Effector memory CD4-positive, alpha-beta T cell (primary cell): ENCODE measurements around the gene RNF220.

Experiments used
- DNase-seq, 3 donors: peaks; one replicate each; pipeline ENCODE4 v3.0.0-alpha.2; 2020
- H3K27ac ChIP-seq: 2 replicates; pipeline ENCODE4 v1.7.0; 2013; ENCODE audit warnings: mild to moderate bottlenecking, low read length, moderate library complexity; ENCODE audit not compliant: insufficient read depth, poor library complexity, severe bottlenecking
- H3K27me3 ChIP-seq: replicated peaks from 2 replicates; pipeline ENCODE4 v1.7.0; 2013; ENCODE audit warnings: mild to moderate bottlenecking, low read length; ENCODE audit not compliant: insufficient read depth, control insufficient read depth, poor library complexity, severe bottlenecking
- H3K36me3 ChIP-seq: 2 replicates; pipeline ENCODE4 v1.7.0; 2013; ENCODE audit warnings: mild to moderate bottlenecking, low read length, moderate library complexity; ENCODE audit not compliant: control insufficient read depth, insufficient read depth
- H3K4me1 ChIP-seq: 2 replicates; pipeline ENCODE4 v1.7.0; 2013; ENCODE audit warnings: low read length, mild to moderate bottlenecking; ENCODE audit not compliant: control insufficient read depth, insufficient read depth, poor library complexity, severe bottlenecking
- H3K4me3 ChIP-seq: 2 replicates; pipeline ENCODE4 v1.7.0; 2013; ENCODE audit warnings: low read length, low read depth, mild to moderate bottlenecking; ENCODE audit not compliant: insufficient read depth, poor library complexity, severe bottlenecking
- H3K9me3 ChIP-seq: 2 replicates; pipeline ENCODE4 v1.7.0; 2013; ENCODE audit warnings: mild to moderate bottlenecking, low read length, moderate library complexity; ENCODE audit not compliant: control insufficient read depth

RNF220 gene

DNA sequence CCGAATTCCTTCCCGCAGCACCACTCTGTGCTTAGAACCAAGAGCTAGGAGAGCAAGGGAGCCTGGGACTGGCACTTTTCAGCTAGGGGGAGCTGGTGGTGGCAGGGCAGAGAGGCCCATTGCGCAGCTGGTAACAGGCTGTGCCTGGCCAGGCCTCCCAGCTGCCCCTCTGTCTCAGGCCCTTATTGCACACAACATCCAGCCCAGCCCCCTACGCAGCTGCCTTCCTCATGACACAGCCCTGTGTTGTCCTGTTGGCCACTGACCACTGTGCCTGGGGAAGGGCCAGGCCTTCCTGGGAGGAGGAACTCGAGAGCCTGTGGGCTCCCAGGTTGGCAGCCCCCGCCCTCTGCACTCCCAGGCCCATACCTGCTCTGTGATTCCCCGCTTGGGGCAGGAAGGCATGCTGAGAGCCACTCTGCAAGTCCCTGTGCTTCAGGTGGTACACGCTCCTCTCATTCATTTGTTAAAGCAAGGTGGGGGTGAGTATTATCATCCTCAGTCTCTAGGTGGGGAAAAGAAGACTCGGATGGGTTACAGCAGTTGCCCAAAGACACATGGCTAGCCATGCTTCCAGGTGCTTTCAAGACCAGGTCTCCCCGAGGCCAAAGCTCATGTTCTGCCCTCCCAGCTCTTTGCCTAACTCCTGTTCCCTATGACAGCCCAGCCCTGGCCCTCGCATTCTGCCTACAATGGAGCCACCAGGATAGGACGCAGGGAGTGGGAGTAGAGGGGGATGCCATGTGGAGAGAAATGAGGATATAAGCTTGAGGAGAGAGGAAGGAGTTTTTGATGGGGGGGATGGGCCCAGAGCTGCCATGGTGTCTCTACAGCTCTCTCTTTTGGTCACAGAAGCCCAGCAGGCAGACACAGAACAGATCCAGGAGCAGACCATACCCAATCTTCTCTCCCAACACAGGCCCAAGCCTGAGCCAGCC lies 187.4 kb downstream of the RNF220 start:
- Histone ChIP-seq H3K9me3 (no peaks in the 10 kb centered on the region), H3K36me3 (no peaks in the 10 kb centered on the region), H3K4me1 (no peaks in the 10 kb centered on the region), H3K27me3 (no peaks in the 10 kb centered on the region), H3K4me3 (no peak overlapping the region), H3K27ac (no peak overlapping the region)
- no peak for DNase-seq

DNA sequence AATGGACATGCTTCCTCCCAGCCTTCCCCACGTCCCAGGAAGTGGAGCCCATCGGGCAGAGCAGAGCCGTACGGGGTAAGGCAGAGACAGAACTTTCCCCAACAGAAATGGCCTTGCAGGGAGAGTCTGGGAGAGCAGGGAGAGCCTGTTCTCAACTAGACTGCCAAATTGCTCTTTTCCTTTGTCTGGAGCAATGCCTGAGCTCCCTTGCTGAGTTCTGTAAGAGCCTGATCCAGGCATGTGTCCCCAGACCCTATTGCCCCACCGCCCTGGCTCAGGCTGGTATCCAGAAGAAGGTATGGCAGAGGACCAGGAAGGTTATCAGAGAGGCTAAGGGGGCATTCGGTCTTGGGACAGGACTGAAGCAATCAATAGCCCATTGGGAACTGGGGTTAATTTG lies 189.3 kb downstream of the RNF220 start:
- Histone ChIP-seq H3K27ac (no peak overlapping the region), H3K9me3 (no peaks in the 10 kb centered on the region), H3K36me3 (no peaks in the 10 kb centered on the region), H3K4me3 (no peak overlapping the region), H3K27me3 (no peaks in the 10 kb centered on the region), H3K4me1 (no peaks in the 10 kb centered on the region)
- no peak for DNase-seq

DNA sequence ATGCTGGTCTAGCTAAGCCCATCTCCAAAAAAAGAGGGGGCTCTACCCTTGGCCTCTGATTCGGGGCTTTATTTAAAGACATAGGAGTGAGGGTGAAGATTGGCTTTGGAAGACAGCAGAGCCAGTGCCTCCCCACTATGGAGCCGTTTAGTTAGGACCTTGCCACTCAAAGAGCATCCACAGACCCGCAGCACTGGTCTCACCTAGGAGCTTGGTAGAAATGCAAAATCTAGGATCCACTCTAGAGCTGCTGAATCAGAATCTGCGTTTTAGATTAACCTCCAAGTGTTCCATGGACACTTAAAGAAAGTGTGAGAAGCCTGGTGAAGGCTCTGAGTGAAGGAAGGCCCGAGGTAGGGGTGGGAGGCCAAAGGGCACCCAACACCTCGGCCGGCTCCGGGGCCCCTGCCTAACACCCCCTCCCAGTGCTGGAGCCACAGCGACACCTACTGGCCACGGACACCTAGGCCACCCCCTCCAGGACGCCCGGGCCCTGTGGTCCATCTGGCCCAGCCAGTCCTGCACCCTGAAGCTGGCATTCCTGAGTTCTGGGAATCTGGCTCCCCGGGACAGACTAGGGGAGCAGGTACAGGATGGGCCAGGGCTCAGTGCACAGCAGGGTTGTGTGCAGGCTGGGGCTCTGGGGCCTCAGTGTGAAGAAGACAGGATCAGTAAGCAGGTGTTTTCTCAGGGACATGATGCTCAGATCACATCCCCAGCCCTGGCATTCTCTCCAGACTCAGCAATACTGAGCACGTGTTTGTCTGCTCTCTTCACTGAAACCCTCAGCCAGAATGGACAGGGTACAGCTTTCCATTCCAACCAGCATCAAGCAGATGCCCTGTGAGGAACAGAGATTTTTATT lies 190.0 kb downstream of the RNF220 start:
- DNase-seq, result peak; percentile 37 to 58 (median 45)
- no peaks in the 10 kb centered on the region for H3K36me3 ChIP-seq
- no peaks in the 10 kb centered on the region for H3K9me3 ChIP-seq
- no peak overlapping the region for H3K27ac ChIP-seq
- H3K4me3 ChIP-seq, result no peak overlapping the region
- no peaks in the 10 kb centered on the region for H3K27me3 ChIP-seq
- no peaks in the 10 kb centered on the region for H3K4me1 ChIP-seq

- Histone ChIP-seq H3K27me3 (no peaks in the 10 kb centered on the region), H3K36me3 (no peaks in the 10 kb centered on the region), H3K9me3 (no peaks in the 10 kb centered on the region), H3K4me1 (no peaks in the 10 kb centered on the region), H3K27ac (no peak overlapping the region), H3K4me3 (no peak overlapping the region)
- DNase-seq, result no peak
Observed at GRCh38 chr1:44596511-44596910, 191.5 kb downstream of the RNF220 start.

- Histone ChIP-seq H3K27ac (no peak overlapping the region), H3K4me3 (no peak overlapping the region), H3K27me3 (no peaks in the 10 kb centered on the region), H3K4me1 (no peaks in the 10 kb centered on the region), H3K36me3 (no peaks in the 10 kb centered on the region), H3K9me3 (no peaks in the 10 kb centered on the region)
- no peak for DNase-seq
Observed at GRCh38 chr1:44598167-44598566, 193.1 kb downstream of the RNF220 start.

- H3K27ac ChIP-seq, result no peak overlapping the region
- H3K4me1 ChIP-seq, result no peaks in the 10 kb centered on the region
- no peaks in the 10 kb centered on the region for H3K27me3 ChIP-seq
- H3K36me3 ChIP-seq, result no peaks in the 10 kb centered on the region
- H3K4me3 ChIP-seq, result no peak overlapping the region
- DNase-seq, result no peak
- H3K9me3 ChIP-seq, result no peaks in the 10 kb centered on the region
Observed at GRCh38 chr1:44602634-44603628, 197.9 kb downstream of the RNF220 start.

- no peaks in the 10 kb centered on the region for H3K36me3 ChIP-seq
- no peak for DNase-seq
- H3K27ac ChIP-seq, result no peak overlapping the region
- H3K4me1 ChIP-seq, result no peaks in the 10 kb centered on the region
- H3K27me3 ChIP-seq, result no peaks in the 10 kb centered on the region
- no peaks in the 10 kb centered on the region for H3K9me3 ChIP-seq
- no peak overlapping the region for H3K4me3 ChIP-seq
Observed at GRCh38 chr1:44603718-44604117, 198.7 kb downstream of the RNF220 start.

DNA sequence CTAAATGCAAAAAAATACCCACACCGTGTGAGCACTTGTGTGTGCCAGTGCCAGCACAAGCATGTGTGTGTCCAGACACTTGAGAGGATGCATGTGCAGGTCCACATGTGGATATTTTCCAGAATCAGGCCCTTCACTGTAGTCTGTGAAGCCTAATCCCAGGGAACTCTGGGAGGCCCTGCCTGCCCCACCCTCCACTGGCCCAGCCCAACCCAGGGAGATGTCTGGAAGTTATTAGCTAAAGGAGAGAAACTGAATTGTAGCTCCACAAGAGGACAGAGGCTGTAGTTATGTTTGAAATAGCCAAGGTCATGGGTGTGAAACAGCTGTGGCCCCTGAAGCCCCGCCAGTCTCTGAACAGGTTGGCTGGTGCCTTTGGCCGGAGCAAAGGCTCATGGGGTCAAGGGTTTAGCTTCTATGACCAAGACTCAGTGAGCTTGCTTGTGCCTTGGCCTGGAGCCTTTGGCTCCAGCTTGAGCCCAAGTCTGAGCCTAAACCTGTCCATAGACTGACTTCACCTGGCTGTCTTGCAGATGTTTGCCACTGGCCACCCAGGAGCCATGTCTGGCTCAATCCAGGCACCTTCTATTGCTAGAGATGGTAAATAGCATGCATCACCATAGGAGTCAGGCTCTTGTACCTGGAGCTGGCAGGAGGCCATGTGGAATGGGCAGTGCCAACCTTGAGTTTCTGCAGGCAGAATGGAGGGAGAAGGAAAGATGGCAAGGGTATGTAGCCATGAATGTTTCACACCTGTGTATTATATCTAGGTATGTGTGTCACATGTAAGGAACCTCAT lies 199.3 kb downstream of the RNF220 start:
- Histone ChIP-seq H3K4me1 (no peaks in the 10 kb centered on the region), H3K27ac (no peak overlapping the region), H3K9me3 (no peaks in the 10 kb centered on the region), H3K27me3 (no peaks in the 10 kb centered on the region), H3K36me3 (no peaks in the 10 kb centered on the region), H3K4me3 (no peak overlapping the region)
- DNase-seq, result no peak
